Fibroblast of upper back skin (primary cell): ENCODE results near the gene NXF1.
"Not testable (repeated sequence)": the region's sequence is repeated elsewhere in the genome, so short reads cannot be mapped to it uniquely, and the experiment has no call there.

ENCODE experiments used
- DNase-seq: peaks from one replicate; pipeline ENCODE4 v3.0.0-alpha.2; 2013

The NXF1 gene

DNA sequence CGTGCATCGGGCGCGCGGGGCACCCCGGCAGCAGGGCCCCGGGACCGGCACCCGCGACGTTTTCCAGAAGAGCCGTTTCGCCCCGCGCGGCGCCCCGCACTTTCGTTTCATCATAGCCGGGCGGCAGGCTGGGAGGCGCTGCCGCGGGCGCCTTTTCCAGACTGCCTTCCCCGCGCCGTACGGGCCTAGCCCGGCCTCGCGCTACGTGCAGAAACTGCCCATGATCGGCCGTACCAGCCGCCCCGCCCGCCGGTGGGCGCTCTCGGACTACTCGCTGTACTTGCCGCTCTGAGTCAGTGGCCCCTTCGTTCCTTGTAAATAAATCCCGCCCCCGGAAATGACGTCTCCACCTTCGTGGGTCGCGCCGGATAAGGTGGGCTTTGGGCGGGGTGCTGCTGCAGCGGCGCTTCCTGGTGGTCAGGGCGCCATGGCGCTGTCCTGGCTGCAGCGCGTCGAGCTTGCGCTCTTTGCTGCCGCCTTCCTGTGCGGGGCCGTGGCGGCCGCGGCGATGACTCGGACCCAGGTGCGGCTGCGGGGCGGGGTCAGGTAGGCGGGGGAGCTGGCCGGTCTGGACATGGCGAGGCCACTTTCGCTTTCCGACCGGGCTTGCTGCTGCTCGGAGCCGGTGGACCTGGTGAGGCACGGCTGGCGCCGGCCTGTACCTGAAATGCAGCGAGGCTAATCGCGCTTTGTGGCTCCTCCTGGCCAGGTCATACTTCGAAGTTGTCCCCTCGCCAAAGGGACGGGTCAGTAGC, 18.1 kb downstream of the NXF1 start, which contains the start of gene TMEM179B:
Gene TMEM179B (plus strand): TSS at position 398 of the 755 bp plus-strand sequence. CDS start 30 bp downstream, at position 428.
- DNase-seq, result peak; percentile 98

DNA sequence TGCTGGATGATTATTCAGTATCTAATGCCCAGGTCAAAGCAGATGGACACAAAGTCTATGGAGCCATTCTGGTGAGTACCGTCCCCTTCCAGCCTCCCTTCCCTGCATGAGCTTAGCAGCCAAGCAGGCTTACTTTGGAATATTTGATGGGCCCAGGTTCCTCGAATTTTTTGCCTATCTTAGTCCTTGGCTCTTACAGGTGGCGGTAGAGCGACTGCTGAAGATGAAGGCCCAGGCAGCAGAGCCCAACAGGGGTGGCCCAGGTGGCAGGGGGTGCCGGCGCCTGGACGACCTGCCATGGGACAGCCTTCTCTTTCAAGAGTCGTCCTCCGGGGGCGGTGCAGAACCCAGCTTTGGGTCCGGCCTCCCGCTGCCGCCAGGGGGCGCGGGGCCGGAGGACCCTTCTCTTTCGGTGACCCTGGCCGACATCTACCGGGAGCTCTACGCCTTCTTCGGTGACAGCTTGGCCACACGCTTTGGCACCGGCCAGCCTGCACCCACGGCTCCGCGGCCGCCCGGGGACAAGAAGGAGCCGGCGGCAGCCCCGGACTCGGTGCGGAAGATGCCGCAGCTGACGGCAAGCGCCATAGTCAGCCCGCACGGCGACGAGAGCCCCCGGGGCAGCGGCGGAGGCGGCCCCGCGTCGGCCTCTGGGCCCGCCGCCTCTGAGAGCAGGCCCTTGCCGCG, 18.8 kb downstream of the NXF1 start:
- DNase-seq, result peak; percentile 76

DNA sequence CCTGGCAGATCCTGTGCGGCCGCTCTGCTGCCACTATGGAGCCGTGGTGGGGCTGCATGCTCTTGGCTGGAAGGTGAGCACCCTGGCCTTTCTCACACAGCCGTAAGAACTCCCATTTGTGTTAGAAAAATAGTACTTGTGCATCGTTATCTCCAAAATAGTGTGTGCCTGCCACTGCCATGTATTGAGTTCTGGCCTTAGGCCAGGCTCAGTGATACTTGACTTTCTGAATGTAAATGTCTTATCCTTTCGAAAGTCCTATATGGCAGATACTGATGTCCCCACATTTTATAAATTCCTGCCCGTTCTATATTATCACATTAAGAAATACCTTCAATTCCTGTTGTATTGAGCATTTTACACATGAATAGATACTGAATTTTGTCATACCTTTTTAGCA, 22.5 kb downstream of the NXF1 start:
- DNase-seq, result no peak

DNA sequence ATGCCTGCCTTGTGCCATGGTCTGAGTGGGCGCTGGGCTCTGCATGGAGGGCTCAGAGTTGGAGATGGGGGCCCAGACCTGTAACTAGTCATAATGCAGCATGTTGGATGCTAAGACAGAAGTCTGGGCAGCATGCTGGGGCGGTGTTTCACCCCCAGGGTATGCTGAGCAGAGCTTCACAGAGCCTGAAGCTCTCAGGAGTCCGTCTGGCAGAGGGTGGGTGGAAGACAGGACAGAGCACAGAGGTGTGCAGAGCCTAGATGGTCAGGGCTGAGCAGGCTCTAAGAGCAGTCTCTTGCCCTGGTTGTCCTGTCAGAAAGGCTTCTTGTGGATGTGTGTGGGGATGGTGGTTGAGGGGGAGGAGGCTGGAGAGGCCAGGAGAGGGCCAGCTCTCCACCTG, 26.8 kb downstream of the NXF1 start:
- DNase-seq, result no peak

DNA sequence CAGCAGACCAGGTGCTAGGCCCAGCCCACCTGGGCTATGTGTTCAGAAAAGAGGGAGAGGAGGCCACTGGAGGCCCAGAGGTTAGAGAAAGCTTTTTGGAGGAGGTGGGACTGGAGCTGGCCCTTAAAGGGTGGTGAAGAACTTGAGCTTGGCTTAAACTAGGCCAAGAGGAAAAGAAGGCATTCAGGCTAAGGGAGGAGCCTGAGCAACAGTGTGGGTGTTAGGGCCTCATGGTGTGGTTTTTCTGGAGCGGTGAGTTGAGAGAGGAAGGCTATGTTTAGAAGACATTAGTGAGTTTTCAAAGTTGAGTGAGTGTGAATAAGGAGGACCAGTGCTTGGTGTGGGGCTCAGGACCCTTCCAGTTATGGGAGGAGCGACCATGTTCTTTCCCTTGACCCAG, 27.9 kb downstream of the NXF1 start:
- no peak for DNase-seq

DNA sequence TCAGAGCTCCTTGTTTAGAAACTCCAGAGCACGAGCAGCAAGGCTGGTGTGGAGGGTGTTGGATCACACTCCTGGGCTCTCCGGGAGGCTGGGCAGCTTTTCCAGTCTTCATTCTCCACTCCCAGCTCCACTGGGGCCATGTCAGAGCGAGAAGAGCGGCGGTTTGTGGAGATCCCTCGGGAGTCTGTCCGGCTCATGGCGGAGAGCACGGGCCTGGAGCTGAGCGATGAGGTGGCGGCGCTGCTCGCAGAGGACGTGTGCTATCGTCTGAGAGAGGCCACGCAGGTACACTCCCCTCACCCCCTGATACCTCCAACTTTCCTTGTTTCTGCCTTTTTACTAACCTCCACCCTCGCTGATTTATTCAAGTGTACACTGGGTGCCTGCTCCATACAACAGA, 29.6 kb downstream of the NXF1 start:
- no peak for DNase-seq

DNA sequence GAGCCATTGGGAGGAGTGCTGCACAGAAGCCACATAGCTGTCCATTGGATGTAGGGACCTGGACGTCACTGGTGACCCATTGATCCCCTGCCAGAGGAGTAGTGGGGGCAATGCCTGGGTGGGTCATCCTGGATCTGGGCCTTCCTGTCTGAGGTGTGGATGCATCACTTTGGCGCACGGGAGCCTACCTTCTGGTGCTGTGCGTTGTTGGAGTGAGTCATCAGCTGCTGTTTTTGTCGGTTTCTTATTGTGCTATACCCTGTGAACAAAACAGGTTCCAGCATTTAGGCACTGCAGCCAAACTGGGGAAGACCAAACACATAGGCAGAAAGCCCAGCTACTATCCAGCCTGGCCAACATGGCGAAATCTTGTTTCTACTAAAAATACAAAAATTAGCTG, 30.8 kb downstream of the NXF1 start:
- DNase-seq, result no peak

DNA sequence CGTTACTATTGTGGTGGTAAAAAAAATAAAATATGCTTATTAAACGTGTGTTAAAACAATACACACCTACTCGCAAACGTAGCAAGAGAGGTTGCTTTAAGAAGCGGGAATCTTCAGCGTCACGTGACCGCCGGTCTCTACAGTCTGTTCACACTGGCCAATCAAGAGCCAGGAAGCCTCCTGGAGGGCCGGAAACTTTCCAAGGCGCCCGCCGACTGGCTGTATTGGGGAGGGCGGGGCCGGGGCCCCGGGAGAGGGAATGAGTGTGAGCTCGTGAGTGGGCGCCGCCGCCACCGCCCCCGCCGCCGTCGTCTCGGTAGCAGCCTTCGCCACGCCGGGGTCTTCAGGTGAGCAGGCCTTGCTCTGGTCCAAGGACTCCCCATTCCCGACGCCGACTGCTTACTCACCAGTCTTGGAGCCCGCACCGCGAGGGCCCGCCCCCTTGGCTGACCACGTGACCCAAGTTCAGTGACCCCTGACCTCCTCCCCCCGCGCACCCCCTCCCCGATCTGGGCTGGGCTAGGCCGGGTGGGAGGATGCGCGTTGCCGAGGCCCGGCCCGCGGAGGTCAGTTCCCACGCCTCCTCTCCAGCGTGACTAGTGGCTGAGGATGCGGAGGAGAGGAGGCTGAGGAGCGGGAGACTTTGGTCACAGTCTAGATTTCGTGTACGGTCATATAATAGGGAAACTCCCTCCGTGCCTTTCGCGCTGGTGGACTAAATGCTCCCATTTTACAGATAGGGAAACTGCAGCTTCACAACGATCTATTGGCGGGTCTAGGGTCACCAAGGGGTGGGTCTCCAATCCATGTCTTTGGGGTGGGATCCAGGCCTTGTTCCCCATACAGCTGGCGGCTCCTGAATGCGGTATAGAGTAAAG, 33.9 kb downstream of the NXF1 start, which contains the start of gene TAF6L:
Gene TAF6L (plus strand): TSS at position 253 of the 878 bp plus-strand sequence. CDS start 4,388 bp downstream, outside the sequence.
- DNase-seq, result peak; percentile 97

DNA sequence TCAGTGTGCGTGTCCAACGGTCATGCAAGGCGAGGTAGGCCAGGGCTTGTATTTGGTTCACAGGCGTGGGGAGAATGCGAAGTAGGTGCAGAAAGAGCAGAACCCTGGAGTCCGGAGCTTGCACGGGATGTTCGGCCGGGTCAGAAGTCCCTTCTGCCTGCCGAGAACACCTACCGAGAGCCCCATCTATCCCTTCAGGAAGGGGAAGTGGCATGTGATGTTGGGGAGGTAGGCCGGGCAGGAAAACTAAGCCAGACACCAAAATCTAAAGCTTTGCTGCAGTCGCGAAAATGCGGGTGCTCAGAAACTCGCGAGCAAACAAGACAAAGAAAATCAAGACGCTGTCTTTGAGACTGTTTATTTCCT, 34.5 kb downstream of the NXF1 start:
- peak; percentile 11 for DNase-seq

DNA sequence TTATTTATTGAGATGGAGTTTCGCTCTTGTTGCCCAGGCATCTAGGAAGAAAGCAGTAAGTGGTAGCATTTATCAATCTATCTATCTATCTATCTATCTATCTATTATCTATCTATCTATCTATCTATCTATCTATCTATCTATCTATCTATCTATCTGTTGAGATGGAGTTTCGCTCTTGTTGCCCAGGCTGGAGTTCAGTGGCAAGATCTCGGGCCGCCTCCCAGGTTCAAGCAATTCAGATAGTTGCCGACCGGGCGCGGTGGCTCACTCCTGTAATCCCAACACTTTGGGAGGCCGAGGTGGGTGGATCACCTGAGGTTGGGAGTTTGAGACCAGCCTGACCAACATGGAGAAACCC, 44.4 kb downstream of the NXF1 start:
- not testable (repeated sequence) for DNase-seq

DNA sequence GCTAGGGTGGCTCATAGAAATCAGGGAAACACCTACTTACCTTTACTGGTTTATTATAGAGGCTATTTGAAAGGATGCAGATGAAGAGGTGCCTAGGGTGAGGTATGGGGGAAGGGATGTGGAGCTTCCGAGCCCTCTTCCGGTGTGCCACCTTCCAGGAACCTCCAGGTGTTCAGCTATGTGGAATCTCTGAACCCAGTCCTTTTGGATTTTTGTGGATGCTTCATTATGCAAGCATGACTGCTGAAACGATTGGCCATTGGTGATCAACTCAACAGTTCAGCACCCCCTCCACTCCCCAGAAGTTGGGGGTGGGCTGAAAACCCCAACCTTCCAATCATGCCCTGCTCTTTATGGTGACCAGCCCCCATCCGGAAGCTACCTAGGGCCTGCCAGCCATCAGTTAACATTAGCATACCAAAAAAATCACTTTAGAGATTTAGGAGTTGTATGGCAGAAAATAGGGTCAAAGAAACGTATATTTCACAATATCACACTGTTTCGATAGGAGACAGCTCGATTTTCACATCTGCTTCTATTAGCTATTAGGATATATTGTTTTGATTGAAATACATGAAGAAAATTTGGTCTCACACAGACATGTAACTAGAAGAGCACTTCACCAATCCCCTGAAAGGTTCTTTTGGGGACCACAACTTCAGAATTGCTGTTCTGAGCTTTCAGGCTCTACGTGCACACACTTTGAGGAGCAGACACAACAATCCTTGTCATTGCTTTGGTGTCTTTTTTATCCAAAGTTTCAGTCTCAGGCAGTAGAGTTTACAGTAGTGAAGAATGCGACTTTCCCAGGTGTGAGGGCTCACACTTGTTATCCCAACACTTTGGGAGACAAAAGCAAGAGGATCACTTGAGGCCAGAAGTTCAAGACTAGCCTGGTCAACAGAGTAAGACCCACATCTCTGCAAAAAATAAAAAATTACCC, 47.1 kb downstream of the NXF1 start:
- no peak for DNase-seq

DNA sequence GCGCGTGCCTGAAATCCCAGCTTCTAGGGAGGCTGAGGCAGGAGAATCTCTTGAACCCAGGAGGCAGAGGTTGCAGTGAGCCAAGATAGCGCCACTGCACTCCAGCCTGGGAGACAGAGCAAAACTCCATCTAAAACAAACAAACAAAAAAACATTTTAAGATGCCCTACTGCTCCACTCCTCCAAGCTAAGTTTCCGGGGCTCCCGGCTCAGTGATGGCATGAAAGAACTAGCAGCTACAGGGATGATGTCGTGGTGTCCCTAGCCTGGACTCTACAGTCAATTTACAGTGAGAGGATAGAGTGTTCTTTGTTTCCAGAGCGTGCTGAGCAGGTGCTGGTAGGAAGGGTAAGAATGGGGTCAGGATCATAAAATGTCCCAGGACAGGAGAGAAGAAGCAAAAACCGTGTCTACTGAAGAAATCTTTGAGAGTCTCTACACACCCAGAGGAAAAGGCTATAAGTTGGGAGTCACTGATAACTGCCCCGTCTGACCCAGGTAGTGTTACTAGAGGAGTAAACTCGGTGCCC, 50.1 kb downstream of the NXF1 start:
- DNase-seq, result no peak

DNA sequence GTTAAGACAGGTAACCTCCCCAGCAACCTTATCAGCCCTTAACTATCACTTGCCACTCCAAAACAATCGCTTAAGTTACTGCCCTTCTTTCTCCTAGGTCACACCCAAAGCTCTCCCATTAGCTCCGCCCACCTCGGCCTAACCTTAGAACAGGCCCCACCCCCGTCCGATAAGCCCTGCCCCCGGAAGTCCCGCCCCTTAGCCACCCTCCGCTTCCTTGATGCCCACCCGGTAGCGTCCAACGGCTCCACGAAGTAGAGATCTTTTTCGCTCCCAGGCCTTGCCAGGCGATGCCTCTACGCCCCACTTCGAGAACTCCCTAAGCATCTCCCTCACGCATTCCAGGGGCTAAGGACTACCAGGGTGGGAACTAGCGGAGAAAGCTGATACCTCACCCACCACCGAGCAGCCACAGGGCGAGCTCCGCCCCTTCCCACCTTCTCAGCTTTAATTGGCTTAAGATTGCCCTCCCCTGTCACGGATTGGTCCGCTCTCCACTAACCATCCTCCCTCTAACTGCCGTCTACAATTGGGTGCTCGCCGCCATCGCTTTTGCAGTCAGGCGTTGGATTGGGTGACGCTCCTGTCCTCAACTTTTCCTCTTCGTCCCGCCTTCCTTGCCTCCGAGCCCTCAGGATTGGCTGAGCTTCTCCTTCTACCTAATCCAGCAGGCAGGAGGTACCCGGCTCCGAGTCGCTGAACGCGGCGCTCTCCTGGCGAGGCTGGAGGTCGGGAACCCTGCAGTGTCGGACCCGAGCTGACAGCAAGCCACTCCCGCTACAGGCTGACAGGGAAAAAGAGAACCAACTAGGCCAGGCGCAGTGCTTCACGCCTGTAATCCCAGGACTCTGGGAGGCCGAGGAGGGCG, 51.3 kb downstream of the NXF1 start, which contains the start of gene ZBTB3:
Gene ZBTB3 (minus strand): TSS at position 425 of the 868 bp plus-strand sequence. CDS start 496 bp downstream, outside the sequence.
- DNase-seq, result peak; percentile 99

DNA sequence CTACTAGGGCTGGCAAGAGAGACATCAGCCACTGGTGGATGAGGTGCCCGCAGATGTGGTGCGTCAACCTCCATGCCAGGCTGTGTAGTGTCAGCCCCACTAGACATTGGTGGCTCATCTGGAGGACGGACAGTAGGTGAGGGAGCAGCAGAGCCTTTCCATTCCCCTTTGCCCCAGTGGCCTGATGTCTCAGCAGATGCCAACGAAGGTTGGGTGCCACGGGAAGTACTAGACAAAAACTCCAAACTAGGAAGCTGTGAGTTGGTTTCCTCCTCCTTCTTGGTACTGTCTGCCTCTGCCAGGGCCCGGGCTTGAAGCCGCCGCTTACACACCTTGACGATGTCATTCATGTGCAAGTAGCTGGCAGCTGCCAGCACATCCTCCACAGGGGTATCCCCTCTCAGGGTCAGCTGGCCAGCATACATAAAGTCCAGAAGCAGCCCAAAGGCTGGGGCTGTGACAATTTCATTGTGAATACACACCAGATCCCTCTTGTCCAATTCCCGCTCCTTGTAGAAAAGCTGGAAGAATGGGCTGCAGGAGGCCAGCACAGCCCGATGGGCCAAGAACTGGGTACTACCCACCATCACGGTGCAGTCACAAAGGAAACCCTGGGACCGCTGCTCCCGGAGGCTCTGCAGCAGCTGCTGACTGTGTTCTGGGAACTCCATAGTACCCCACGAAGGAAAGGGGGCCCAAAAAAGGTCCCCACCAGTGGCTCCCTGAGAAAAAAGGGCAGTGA, 52.1 kb downstream of the NXF1 start:
- DNase-seq, result no peak

DNA sequence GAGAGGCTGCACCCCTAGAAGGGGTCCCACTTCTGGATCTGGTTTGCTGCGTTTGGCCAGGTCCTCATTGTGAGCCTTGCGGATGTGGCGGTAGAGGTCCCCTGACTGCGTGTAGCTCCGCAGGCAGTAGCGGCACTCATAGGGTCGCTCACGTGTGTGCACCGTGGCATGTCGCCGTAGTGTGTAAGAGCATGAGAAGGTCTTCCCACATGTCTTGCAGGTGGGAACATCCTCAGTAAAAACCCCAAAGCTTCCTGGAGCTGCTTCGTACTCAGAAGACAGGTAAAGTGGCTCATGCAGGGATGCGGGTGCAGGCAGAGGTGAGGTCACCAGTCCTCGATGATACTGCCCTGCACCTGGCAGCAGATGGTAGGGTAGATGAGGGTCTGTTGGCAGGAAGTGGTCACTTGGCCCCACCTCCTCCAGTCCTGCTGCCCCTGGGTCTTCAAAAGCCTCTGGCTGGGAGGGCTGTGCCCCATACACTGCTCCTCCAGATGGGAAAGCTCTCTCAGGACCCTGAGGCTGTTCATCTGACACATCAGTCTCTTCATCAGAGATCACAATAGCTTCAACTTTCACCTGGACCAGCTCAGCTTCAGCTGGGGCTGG, 53.0 kb downstream of the NXF1 start:
- DNase-seq, result no peak

DNA sequence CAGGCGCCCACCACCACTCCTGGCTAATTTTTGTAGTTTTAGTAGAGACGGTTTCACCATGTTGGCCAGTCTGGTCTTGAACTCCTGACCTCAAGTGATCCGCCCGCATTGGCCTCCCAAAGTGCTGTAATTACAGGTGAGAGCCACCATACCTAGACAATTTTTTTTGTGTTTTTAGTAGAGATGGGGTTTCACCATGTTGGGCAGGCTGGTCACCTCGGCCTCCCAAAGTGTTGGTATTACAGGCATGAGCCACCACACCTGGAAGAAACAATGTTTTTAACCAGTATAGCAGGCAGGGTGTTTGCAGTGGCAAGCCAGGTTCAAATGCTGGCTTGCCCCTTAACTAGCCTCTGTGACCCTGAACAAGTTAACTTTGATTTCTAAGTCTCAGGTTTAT, 55.3 kb downstream of the NXF1 start:
- not testable (repeated sequence) for DNase-seq

DNA sequence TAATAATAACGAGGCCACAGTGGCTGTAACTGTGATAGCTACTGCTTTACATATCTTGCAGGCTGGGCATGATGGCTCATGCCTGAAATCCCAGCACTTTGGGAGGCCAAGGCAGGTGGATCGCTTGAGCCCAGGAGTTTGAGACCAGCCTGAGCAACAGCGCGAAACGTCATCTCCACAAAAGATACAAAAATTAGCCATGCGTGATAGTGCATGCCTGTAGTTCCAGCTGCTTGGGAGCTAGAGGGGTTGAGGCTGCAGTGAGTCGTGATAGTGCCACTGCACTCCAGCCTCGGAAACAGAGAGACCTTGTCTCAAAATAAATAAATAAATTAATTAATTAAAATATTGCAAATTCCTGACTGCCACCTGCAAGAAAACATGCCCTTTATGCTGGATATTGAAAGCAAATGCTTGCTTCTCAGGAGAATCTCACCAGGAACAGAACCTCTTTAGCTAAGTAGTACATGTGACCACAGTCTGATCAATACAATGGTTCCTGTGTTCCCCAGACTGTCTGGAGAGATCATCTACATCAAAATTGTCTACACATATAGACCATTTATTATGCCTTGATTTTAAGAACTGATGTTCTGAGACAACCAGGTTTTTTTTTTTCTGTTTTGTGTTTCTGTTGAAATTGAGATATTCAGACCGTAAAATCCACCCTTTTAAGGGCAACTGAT, 57.6 kb downstream of the NXF1 start:
- DNase-seq, result no peak
